DOHH2 (cell line): Measurements from ENCODE around the gene GPC6.

Source experiments
- H3F3A ChIP-seq: fragments of 200-600 bp; sonication (generic), shearing (Covaris generic); 2 replicates; pipeline ENCODE4 v1.6.0; 2016; ENCODE audit warnings: antibody characterized with exemption, mild to moderate bottlenecking; ENCODE audit not compliant: control insufficient read depth, insufficient read depth
- H3K27ac ChIP-seq: fragments of 200-600 bp; sonication (generic); 2 replicates; pipeline ENCODE4 v1.5.1; 2014; ENCODE audit warnings: low read depth, mild to moderate bottlenecking, low read length, moderate library complexity
- H3K27me3 ChIP-seq: fragments of 200-600 bp; sonication (generic); 2 replicates; pipeline ENCODE4 v1.6.1; 2014; ENCODE audit warnings: mild to moderate bottlenecking, low read length, mixed read lengths; ENCODE audit not compliant: control insufficient read depth
- H3K36me3 ChIP-seq: fragments of 200-600 bp; sonication (generic); 2 replicates; pipeline ENCODE4 v1.6.1; 2014; ENCODE audit warnings: mild to moderate bottlenecking, low read length, moderate library complexity, mixed read lengths; ENCODE audit not compliant: control insufficient read depth
- H3K4me1 ChIP-seq: fragments of 200-600 bp; sonication (generic); 2 replicates; pipeline ENCODE4 v1.6.1; 2014; ENCODE audit warnings: mild to moderate bottlenecking, low read length, mixed read lengths; ENCODE audit not compliant: control insufficient read depth
- H3K4me2 ChIP-seq: fragments of 200-600 bp; sonication (generic); 2 replicates; pipeline ENCODE4 v1.6.0; 2014; ENCODE audit warnings: mild to moderate bottlenecking, low read length, moderate library complexity
- H3K4me3 ChIP-seq: fragments of 200-600 bp; sonication (generic); 2 replicates; pipeline ENCODE4 v1.5.1; 2014; ENCODE audit warnings: mild to moderate bottlenecking, low read length, mixed read lengths
- H3K79me2 ChIP-seq: fragments of 200-600 bp; sonication (generic); 2 replicates; pipeline ENCODE4 v1.6.1; 2014; ENCODE audit warnings: mild to moderate bottlenecking, low read length, mixed read lengths; ENCODE audit not compliant: control insufficient read depth
- H3K9me2 ChIP-seq: fragments of 200-600 bp; sonication (generic); replicated peaks from 2 replicates; pipeline ENCODE4 v1.6.1; 2014; ENCODE audit warnings: mild to moderate bottlenecking, low read length, mixed read lengths; ENCODE audit not compliant: control insufficient read depth
- H3K9me3 ChIP-seq: fragments of 200-600 bp; sonication (generic); 2 replicates; pipeline ENCODE4 v1.6.1; 2014; ENCODE audit warnings: antibody characterized with exemption, low read length, mixed read lengths; ENCODE audit not compliant: control insufficient read depth, insufficient read depth
- H4K20me1 ChIP-seq: fragments of 200-600 bp; sonication (generic); 2 replicates; pipeline ENCODE4 v1.6.0; 2014; ENCODE audit warnings: low read depth, mild to moderate bottlenecking, antibody characterized with exemption, low read length, moderate library complexity; ENCODE audit not compliant: control insufficient read depth, insufficient read depth
- CTCF ChIP-seq: fragments of 200-600 bp; sonication (generic); IDR thresholded peaks from one replicate; pipeline ENCODE4 v1.5.1; 2014; ENCODE audit warnings: antibody characterized with exemption, mild to moderate bottlenecking, low read depth, low read length; ENCODE audit not compliant: poor library complexity, severe bottlenecking
- EZH2phosphoT487 ChIP-seq: fragments of 200-600 bp; sonication (generic); IDR thresholded peaks from 2 replicates; pipeline ENCODE4 v1.6.1; 2017; ENCODE audit warnings: borderline replicate concordance, mild to moderate bottlenecking, antibody characterized with exemption, low read length, moderate library complexity, mixed read lengths

Gene GPC6

GRCh38 chr13:93946994-93947393, 720.4 kb downstream of the GPC6 start:
- Histone ChIP-seq H3K4me2 (no peak overlapping the region), H3F3A (no peaks in the 10 kb centered on the region)
- TF ChIP-seq EZH2phosphoT487 (no peak), CTCF (no peak)

DNA sequence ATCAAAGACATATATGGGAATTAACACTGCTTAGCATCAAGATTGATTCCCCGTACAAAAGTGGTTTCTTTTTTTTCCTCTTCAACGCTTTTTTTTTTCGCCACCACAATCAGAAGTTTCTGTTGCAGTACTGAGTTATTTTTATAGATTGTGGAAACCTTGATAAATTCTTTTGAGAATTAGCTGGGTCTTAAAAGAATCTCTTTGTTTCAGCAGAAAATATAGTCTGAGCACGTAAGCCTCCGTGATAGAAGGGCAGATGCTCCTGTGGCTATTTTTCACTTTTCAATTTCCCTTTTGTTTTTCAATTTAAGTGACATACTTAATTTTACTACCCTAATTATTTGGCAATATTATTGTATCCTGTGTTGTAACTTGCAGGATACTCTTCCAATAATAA, 721.0 kb downstream of the GPC6 start:
- H3F3A ChIP-seq = no peaks in the 10 kb centered on the region

More at GRCh38 chr13:93946994-93947393, 720.4 kb downstream of the GPC6 start:
- no peaks in the 10 kb centered on the region for H3K9me2 ChIP-seq
- H3K27me3 ChIP-seq = no peaks in the 10 kb centered on the region
- no peaks in the 10 kb centered on the region for H3K9me3 ChIP-seq
- no peak overlapping the region for H3K27ac ChIP-seq
- H3K4me3 ChIP-seq = no peak overlapping the region
- H3K79me2 ChIP-seq = no peaks in the 10 kb centered on the region
- H3K4me1 ChIP-seq = no peaks in the 10 kb centered on the region
- H4K20me1 ChIP-seq = no peaks in the 10 kb centered on the region
- no peaks in the 10 kb centered on the region for H3K36me3 ChIP-seq

DNA sequence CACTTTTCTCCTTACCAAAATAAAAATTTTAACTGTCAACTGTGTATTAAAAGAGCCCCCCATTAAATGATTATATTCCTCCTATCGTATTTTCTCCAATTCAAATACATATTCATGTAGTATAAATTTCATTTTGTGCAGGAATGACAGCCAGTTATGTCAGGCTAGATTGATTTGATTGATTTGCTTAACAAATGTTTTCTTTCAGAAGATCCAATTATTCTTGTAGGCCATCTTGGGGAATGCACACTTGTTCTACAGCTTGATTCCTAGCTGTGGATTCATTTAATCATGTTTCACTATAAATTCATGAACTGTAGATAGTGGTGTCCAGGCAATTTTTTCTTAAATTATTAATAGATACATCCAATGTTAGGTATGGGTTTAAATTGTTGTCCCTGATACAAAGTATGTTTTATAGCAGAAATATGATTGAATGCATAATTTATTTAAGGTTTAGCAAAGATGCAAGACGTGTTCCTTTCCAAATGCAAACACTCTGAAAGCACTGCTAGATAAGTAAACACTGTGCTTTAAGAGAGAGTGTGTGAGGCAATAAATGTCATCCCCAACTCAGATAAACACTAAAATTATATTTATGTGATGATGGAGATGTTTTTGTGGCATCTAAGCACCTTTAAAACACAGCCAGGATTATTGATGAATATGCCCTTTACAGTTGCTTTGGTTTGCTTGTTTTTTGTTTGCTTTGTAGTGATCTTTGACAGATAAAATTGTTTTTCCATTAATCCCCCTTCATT, 721.7 kb downstream of the GPC6 start:
- no peaks in the 10 kb centered on the region for H3K9me2 ChIP-seq
- H3K36me3 ChIP-seq = no peaks in the 10 kb centered on the region
- H3K27me3 ChIP-seq = no peaks in the 10 kb centered on the region
- H3K9me3 ChIP-seq = no peaks in the 10 kb centered on the region
- no peaks in the 10 kb centered on the region for H3F3A ChIP-seq
- H3K27ac ChIP-seq = no peak overlapping the region
- no peaks in the 10 kb centered on the region for H3K79me2 ChIP-seq
- no peaks in the 10 kb centered on the region for H4K20me1 ChIP-seq
- no peaks in the 10 kb centered on the region for H3K4me1 ChIP-seq
- H3K4me2 ChIP-seq = no peak overlapping the region
- H3K4me3 ChIP-seq = no peak overlapping the region
- TF ChIP-seq CTCF (no peak), EZH2phosphoT487 (no peak)

More for the DNA sequence above, 721.0 kb downstream of the GPC6 start:
- Histone ChIP-seq H3K4me2 (no peak overlapping the region), H3K36me3 (no peaks in the 10 kb centered on the region), H4K20me1 (no peaks in the 10 kb centered on the region), H3K27ac (no peak overlapping the region), H3K27me3 (no peaks in the 10 kb centered on the region), H3K9me3 (no peaks in the 10 kb centered on the region), H3K79me2 (no peaks in the 10 kb centered on the region), H3K4me1 (no peaks in the 10 kb centered on the region), H3K4me3 (no peak overlapping the region), H3K9me2 (no peaks in the 10 kb centered on the region)
- TF ChIP-seq CTCF (no peak), EZH2phosphoT487 (no peak)
